ENCODE results near the gene TMEM175.

GRCh38 chr4:950136-951020, 18.1 kb downstream of the TMEM175 start:
- TF ChIP-seq KIAA2018 (CRISPR knock-in tag; IDR thresholded peaks at IDR 0.05; ENCODE audit: borderline replicate concordance) (no peak), HNRNPLL (IDR thresholded peaks at IDR 0.05; ENCODE audit: low read depth, low read length, poor library complexity, severe bottlenecking) (no peak), CTCF (CRISPR knock-in tag; IDR thresholded peaks at IDR 0.05) (no peak), JUND (CRISPR knock-in tag; IDR thresholded peaks at IDR 0.05) (no peak), PBX2 (CRISPR knock-in tag; IDR thresholded peaks at IDR 0.05) (no peak), CREB1 (IDR thresholded peaks at IDR 0.05) (no peak), CREB1 (CRISPR knock-in tag; IDR thresholded peaks at IDR 0.05) (no peak), ZNF276 (CRISPR knock-in tag; IDR thresholded peaks at IDR 0.05; ENCODE audit: low read depth) (no peak), HNRNPH1 (optimal IDR thresholded peaks at IDR 0.05; ENCODE audit: low read depth, low read length) (no peak), ZNF552 (CRISPR knock-in tag; IDR thresholded peaks at IDR 0.05; ENCODE audit: borderline replicate concordance) (no peak), FOXA3 (CRISPR knock-in tag; IDR thresholded peaks at IDR 0.05) (no peak)

Data from HepG2 (cell line).